ENCODE measurements around the gene MAP7.

The MAP7 gene

DNA sequence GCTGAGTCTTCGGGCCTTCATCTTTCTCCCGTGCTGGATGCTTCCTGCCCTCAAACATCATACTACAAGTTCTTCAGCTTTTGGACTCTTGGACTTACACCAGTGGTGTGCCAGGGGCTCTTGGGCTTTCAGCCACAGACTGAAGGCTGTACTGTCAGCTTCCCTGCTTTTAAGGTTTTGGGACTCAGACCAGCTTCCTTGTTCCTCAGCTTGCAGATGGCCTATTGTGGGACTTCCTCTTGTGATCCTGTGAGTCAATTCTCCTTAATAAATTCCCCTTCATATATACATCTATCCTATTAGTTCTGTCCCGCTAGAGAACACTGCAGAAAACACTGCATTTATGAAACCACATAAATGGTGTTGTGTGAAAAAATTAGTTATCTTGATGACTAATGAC, 246.7 kb downstream of the MAP7 start:
- Histone ChIP-seq H3K9me3 (ENCODE audit: insufficient read depth, low read length) (no peaks in the 10 kb centered on the region), H3K4me1 (ENCODE audit: low read length) (no peaks in the 10 kb centered on the region), H3K27me3 (ENCODE audit: low read depth, low read length) (no peaks in the 10 kb centered on the region), H3K27ac (ENCODE audit: low read length) (no peak overlapping the region), H2AFZ (ENCODE audit: low read depth, low read length) (no peak overlapping the region), H3K4me2 (ENCODE audit: low read length) (no peak overlapping the region), H3K9ac (ENCODE audit: low read length) (no peak overlapping the region), H3K4me3 (ENCODE audit: low read length) (no peak overlapping the region), H3K36me3 (replicated peaks; ENCODE audit: low read depth, low read length) (no peaks in the 10 kb centered on the region), H3K79me2 (ENCODE audit: low read length) (no peaks in the 10 kb centered on the region), H4K20me1 (ENCODE audit: insufficient read depth, low read length) (no peaks in the 10 kb centered on the region)
- TF ChIP-seq, protein P1, sequence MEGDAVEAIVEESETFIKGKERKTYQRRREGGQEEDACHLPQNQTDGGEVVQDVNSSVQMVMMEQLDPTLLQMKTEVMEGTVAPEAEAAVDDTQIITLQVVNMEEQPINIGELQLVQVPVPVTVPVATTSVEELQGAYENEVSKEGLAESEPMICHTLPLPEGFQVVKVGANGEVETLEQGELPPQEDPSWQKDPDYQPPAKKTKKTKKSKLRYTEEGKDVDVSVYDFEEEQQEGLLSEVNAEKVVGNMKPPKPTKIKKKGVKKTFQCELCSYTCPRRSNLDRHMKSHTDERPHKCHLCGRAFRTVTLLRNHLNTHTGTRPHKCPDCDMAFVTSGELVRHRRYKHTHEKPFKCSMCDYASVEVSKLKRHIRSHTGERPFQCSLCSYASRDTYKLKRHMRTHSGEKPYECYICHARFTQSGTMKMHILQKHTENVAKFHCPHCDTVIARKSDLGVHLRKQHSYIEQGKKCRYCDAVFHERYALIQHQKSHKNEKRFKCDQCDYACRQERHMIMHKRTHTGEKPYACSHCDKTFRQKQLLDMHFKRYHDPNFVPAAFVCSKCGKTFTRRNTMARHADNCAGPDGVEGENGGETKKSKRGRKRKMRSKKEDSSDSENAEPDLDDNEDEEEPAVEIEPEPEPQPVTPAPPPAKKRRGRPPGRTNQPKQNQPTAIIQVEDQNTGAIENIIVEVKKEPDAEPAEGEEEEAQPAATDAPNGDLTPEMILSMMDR (IDR thresholded peaks at IDR 0.05; ENCODE audit: low read depth, low read length), result no peak
- TF ChIP-seq EZH2phosphoT487 (IDR thresholded peaks at IDR 0.05; ENCODE audit: low read depth), result no peak

DNA sequence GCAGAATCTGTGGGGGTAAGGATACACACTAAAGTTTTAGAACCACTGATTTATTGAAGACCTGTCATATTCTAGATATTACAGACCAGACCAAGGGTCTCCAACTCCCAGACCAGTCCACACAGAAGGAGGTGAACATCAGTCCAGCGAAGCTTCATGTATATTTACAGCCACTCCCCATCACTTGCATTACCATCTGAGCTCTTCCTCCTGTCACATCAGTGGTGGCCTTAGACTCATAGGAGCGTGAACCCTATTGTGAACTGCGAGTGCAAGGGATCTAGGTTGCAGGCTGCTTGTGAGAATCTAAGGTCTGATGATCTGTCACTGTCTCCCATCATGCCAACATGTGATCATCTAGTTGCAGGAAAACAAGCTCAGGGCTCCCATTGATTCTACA, 255.6 kb downstream of the MAP7 start:
- Histone ChIP-seq H3K4me3 (ENCODE audit: low read length) (no peak overlapping the region), H3K9ac (ENCODE audit: low read length) (no peak overlapping the region), H3K4me1 (ENCODE audit: low read length) (peaks cover 8% of the 10 kb centered on the region), H4K20me1 (ENCODE audit: insufficient read depth, low read length) (no peaks in the 10 kb centered on the region), H3K27ac (ENCODE audit: low read length) (no peak overlapping the region), H2AFZ (ENCODE audit: low read depth, low read length) (no peak overlapping the region), H3K4me2 (ENCODE audit: low read length) (no peak overlapping the region), H3K27me3 (ENCODE audit: low read depth, low read length) (no peaks in the 10 kb centered on the region), H3K79me2 (ENCODE audit: low read length) (0 out of 2 replicates have a peak, but pooled peaks cover 4% of the 10 kb centered on the region), H3K9me3 (ENCODE audit: insufficient read depth, low read length) (no peaks in the 10 kb centered on the region), H3K36me3 (replicated peaks; ENCODE audit: low read depth, low read length) (no peaks in the 10 kb centered on the region)
- TF ChIP-seq, protein P1 (IDR thresholded peaks at IDR 0.05; ENCODE audit: low read depth, low read length), result no peak
- TF ChIP-seq EZH2phosphoT487 (IDR thresholded peaks at IDR 0.05; ENCODE audit: low read depth), result no peak

All from OCI-LY3 (cell line).